ENCODE measurements around the gene GNG8.

- TF ChIP-seq CTCF (conservative IDR thresholded peaks at IDR 0.05; ENCODE audit: low read depth, low read length), result no peak
- TF ChIP-seq EZH2 (IDR thresholded peaks at IDR 0.05; ENCODE audit: borderline replicate concordance, low read depth, low read length, poor library complexity, severe bottlenecking), result no peak
Observed at GRCh38 chr19:46646402-46646801, 10.4 kb upstream of the GNG8 start.
